Measurements from ENCODE around the gene PGM1.

PGM1 gene

GRCh38 chr1:63633281-63633680 lies 40.1 kb downstream of the PGM1 start:
- DNase-seq (ENCODE audit: low spot score) = no peak

- no peak for DNase-seq (ENCODE audit: low spot score)
Measured at GRCh38 chr1:63634471-63634870, 41.3 kb downstream of the PGM1 start.

- DNase-seq (ENCODE audit: low spot score) = no peak
Measured at GRCh38 chr1:63635681-63636080, 42.5 kb downstream of the PGM1 start.

- DNase-seq (ENCODE audit: low spot score) = no peak
Measured at GRCh38 chr1:63636192-63637105, 43.2 kb downstream of the PGM1 start.

- DNase-seq (ENCODE audit: low spot score) = no peak
Measured at GRCh38 chr1:63638471-63638870, 45.3 kb downstream of the PGM1 start.

- no peak for DNase-seq (ENCODE audit: low spot score)
Measured at GRCh38 chr1:63638875-63639274, 45.7 kb downstream of the PGM1 start.

- DNase-seq (ENCODE audit: low spot score) = no peak
Measured at GRCh38 chr1:63640633-63641567, 47.7 kb downstream of the PGM1 start.

GRCh38 chr1:63641615-63642014 lies 48.4 kb downstream of the PGM1 start:
- DNase-seq (ENCODE audit: low spot score) = no peak

- no peak for DNase-seq (ENCODE audit: low spot score)
Measured at GRCh38 chr1:63642901-63643300, 49.7 kb downstream of the PGM1 start.

- no peak for DNase-seq (ENCODE audit: low spot score)
Measured at GRCh38 chr1:63643517-63643916, 50.3 kb downstream of the PGM1 start.

- DNase-seq (ENCODE audit: low spot score) = no peak
Measured at GRCh38 chr1:63643926-63644325, 50.7 kb downstream of the PGM1 start.

- DNase-seq (ENCODE audit: low spot score) = no peak
Measured at GRCh38 chr1:63645317-63645716, 52.1 kb downstream of the PGM1 start.

GRCh38 chr1:63648689-63649088 lies 55.5 kb downstream of the PGM1 start:
- no peak for DNase-seq (ENCODE audit: low spot score)

GRCh38 chr1:63651161-63651701 lies 58.0 kb downstream of the PGM1 start:
- no peak for DNase-seq (ENCODE audit: low spot score)

GRCh38 chr1:63653976-63654375 lies 60.8 kb downstream of the PGM1 start:
- DNase-seq (ENCODE audit: low spot score) = no peak

GRCh38 chr1:63659448-63659847 lies 66.2 kb downstream of the PGM1 start:
- no peak for DNase-seq (ENCODE audit: low spot score)

- DNase-seq (ENCODE audit: low spot score) = no peak
Measured at GRCh38 chr1:63662056-63662836, 69.0 kb downstream of the PGM1 start.

- no peak for DNase-seq (ENCODE audit: low spot score)
Measured at GRCh38 chr1:63662841-63663240, 69.6 kb downstream of the PGM1 start.

- DNase-seq (ENCODE audit: low spot score) = no peak
Measured at GRCh38 chr1:63663301-63663700, 70.1 kb downstream of the PGM1 start.

GRCh38 chr1:63663873-63664272 lies 70.7 kb downstream of the PGM1 start:
- DNase-seq (ENCODE audit: low spot score) = no peak

GRCh38 chr1:63664742-63665141 lies 71.5 kb downstream of the PGM1 start:
- DNase-seq (ENCODE audit: low spot score) = no peak

- DNase-seq (ENCODE audit: low spot score) = no peak
Measured at GRCh38 chr1:63665410-63665809, 72.2 kb downstream of the PGM1 start.
